Hepatic stellate cell (primary cell): ENCODE results near the gene ATF6.
A peak's percentile ranks its signal among the peaks of the same experiment; 100 is the strongest.

Experiments used
- DNase-seq: peaks from one replicate; pipeline ENCODE4 v3.0.0; 2011; ENCODE audit warnings: low spot score

The ATF6 gene

DNA sequence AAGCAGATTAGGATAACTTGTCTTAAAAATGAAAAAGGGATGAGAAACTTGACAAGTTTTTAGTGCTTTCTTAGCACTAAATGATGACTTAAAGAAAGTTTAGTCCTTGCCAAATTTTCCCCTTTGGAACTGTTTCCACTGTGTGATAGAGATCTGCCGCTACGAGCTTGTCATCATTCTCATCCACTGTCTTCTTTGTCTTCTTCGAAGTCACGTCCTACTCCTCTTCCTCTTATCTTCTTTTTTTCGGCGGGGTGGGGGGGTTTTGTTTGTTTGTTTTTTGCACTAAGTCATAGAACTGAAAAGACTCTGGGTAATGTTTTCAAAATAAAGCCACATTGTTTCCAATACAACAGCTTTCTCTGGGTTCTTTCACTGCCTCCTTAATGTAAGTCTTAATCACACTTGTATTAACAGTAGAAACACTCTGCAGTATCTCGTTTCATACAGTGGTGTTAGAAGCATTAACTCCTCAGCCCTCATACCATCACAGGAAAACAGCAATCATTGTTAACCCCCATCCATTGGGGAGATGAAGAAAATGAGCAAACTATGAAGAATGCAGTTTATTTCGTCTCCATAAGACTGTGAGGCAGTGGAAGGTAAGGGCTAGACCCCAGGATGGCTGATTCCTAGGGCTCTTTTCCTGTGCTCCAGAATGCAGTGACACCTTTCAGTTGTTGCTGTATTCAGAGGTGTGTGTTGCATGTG lies 175.8 kb downstream of the ATF6 start:
- no peak for DNase-seq

- DNase-seq = no peak
These were observed 177.6 kb downstream of the ATF6 start for GRCh38 chr1:161943737-161944136.

GRCh38 chr1:161944381-161944780 lies 178.3 kb downstream of the ATF6 start:
- no peak for DNase-seq

GRCh38 chr1:161945306-161946060 lies 179.4 kb downstream of the ATF6 start:
- DNase-seq = no peak

- peak; percentile 54 for DNase-seq
These were observed 180.2 kb downstream of the ATF6 start for GRCh38 chr1:161946071-161946987.

DNA sequence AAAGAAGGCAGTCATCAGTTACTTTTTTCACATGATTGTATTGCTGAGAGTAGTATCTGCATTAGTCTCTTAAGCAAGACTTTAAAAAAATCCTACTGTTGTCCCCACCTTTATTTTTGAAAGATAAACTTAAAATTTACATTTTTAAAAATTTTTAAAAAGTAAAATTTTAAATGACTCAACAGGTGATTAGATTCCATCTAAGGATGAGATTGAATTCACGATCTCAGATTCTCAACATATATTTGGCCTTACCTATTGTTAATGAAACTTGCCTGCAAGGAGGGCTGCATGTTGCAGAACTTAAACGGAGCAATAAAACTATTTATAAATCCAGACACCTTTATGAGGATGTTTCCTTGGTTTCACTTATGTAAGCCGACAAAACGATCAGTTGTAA lies 182.3 kb downstream of the ATF6 start:
- DNase-seq = no peak

DNA sequence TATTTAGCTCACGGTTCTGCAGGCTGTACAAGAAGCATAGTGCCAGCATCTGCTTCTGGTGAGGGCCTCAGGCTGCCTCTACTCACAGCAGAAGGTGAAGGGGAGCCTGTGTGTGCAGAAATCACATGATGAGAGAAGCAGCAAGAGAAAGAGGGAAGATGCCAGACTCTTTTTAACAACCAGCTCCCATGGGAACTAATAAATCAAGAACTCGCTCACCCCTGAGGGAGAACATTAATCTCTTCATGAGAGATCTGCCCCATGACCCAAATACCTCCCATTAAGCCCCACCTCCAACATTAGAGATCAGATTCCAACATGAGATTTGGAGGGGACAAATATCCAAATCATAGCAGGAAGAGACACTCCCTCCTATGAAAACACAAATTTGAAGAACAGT lies 183.4 kb downstream of the ATF6 start:
- no peak for DNase-seq

- DNase-seq = no peak
These were observed 184.3 kb downstream of the ATF6 start for GRCh38 chr1:161950377-161950776.

DNA sequence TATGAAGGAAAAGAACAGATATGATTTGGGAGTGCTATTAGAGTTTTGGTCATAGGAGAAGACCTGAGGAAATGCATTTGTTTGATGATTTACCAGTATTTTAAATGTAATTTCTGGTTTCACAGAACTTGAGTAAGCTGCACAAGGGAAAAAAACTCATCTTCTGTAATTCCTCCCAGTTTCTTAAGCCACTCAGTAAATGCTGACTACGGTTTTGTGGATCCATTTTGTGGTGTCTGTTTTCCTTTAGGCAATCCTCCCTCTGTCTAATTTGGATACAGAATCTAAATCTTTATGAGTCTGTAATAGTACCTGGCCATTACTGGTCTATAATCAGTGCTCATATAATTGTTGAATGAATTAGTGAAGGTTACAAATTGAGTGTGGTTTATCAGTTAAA lies 185.5 kb downstream of the ATF6 start:
- no peak for DNase-seq

DNA sequence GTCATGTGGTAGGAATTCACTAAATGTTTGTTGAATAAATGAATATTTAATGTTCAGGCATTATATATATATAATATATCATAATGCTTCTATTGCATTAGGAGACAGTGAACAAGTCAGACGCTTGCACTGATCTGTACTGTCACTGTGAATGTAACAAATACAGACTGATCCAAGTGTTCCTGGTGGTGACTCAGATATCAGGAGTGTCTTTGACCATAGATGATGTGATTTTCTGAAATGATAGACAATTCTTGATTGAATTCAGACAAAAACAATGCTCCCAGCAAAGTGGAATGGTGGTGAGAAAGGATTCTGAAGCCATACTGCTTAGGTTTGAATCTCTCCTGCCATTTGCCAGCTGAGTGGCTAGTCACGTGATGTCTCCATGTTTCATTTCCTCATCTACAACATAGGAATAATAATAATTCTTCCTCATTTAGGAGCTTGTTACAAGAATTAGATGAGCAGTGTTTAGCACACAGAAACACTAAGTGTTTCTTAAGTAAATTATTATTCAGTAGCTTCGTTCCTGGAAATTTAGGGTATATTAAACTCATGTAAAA lies 186.6 kb downstream of the ATF6 start:
- DNase-seq = no peak

DNA sequence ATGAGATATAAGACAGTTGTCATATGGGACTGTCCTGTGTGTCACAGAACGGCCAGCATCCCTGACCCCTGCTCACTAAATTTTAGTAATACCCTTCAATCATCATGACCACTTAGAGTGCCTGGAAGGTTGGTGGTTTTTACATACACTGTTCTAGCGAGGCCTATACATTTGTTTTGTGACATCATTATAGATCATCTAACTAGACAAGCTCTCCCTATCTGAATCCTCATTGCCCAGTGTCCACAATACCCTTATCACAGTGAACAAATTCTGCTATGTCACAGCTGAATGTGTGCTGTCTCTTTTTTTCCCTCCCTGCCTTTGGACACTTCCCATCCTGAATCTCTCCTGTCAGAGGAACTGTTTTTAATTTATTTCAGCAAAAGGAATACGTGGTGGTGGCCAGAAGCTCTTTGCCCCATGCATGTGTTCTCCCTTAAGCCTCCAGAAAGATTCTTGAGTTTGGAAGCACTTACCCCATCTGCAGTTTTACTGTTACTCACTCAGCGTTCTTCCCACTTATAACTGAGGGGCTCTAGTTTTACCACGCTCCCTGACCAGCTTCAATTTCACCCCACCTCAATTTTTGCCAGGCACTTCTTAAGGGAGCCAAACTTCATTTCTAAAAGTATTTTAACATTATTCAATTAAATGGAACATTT lies 187.3 kb downstream of the ATF6 start:
- no peak for DNase-seq

- no peak for DNase-seq
These were observed 187.9 kb downstream of the ATF6 start for GRCh38 chr1:161954050-161954449.

- DNase-seq = no peak
These were observed 188.3 kb downstream of the ATF6 start for GRCh38 chr1:161954466-161954865.

GRCh38 chr1:161955606-161956005 lies 189.5 kb downstream of the ATF6 start:
- no peak for DNase-seq

- no peak for DNase-seq
These were observed 190.0 kb downstream of the ATF6 start for GRCh38 chr1:161956097-161956496.

DNA sequence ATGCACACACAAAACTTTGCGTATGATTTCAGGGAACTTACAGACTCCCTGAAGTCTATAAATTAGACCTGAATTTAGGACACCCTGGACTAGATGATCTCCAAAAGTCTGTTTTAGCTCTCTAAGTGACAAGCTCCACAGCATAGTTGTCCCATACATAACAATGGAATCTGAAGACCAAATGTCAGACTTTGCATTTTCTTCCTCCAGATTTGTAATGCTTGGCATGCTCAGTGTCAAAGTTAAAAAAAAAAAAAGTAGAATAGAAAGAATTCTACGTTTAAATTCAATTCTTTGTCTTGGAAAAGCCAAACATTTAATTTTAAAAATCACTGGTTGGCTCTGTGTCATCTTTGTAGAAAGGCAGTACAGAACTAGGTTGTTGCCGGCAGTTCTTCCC lies 190.8 kb downstream of the ATF6 start:
- no peak for DNase-seq

DNA sequence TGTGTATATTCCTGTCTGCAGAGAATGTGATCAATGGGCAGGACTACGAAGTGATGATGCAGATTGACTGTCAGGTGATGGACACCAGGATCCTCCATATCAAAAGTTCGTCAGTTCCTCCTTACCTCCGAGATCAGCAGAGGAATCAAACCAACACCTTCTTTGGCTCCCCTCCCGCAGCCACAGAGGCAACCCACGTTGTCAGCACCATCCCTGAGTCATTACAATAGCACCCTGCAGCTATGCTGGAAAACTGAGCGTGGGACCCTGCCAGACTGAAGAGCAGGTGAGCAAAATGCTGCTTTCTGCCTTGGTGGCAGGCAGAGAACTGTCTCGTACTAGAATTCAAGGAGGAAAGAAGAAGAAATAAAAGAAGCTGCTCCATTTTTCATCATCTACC lies 192.3 kb downstream of the ATF6 start:
- DNase-seq = no peak

DNA sequence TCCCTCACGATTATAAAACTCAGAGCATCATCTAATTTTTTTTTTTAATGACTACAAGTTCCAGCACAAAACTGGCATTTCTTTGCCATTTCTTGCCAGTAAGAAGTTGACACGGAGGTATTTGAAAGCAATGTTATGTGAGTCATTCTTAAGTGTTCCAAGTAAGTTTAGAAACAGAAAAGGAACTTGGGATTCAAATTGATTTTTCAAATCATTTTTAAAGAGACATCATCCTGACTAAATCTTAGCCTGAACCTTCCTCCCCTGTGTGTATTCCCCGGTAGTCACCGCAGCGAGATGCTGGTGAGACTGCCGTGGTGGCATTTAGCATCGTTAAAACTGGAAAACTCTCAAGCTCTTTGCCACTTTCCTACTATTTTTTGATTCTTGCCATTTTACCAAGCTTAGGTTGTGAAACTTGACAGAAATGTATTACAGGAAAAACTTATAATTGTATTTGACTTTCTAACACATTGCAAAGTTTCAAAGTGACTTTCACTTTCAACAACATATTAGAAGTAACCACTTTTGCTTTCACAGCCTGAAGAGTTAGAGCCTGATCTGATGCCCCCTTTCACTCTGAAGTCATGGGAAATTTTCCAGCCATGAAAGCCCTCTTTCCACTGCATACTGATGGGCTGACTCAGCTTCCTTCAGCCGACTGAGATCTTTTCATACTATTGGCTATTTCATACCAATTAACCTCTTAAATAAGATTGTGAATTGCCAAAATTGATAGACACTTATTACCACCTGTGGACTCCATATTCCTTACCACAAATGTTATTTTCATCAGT lies 196.2 kb downstream of the ATF6 start:
- peak; percentile 78 for DNase-seq

DNA sequence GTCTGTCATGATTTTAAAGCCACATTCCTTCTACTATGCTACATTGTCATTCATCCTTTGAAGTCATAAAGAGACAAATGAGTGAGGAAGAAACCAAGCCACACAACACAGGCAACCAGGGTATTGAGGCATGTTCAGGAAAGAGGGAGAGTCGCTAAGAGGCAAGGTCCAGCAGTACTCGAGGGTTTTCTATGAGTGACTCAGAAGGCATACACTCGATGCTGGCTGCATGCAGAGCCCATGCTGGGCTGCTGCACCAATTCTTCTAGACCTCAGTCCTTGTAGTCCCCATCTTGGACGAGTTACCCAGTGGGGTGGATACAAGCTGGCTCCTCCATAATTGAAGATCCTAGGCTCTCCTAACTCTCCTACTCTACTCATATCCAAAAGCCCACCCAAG lies 199.9 kb downstream of the ATF6 start:
- DNase-seq = no peak

GRCh38 chr1:161970036-161970435 lies 203.9 kb downstream of the ATF6 start:
- DNase-seq = no peak

- DNase-seq = no peak
These were observed 204.5 kb downstream of the ATF6 start for GRCh38 chr1:161970633-161971032.
